Tibial nerve (tissue), 4 donors: ENCODE measurements around the gene GDF15. TPM values are rescaled to one million over a fixed set of nuclear protein-coding genes. Genes with fewer than 3 reads are reported as not detected.

Experiments used
- DNase-seq, 2 donors: peaks; one replicate each; pipeline ENCODE4 v3.0.0-alpha.2; 2019; ENCODE audit warnings: low spot score in 2 of 2
- H3K27ac ChIP-seq, 4 donors: fragments of 200-600 bp; sonication (generic) in 3 of 4; one replicate each; pipeline ENCODE4 v1.5.1; 2017 to 2019; ENCODE audit warnings: mild to moderate bottlenecking in 1 of 4
- H3K27me3 ChIP-seq, 2 donors: fragments of 200-600 bp; sonication (generic) in 1 of 2; one replicate each; pipeline versions ENCODE4 v1.5.1 to v1.6.0; 2017 to 2019
- H3K36me3 ChIP-seq, 3 donors: fragments of 200-600 bp; sonication (generic); one replicate each; pipeline ENCODE4 v1.5.1; 2018 to 2019
- H3K4me1 ChIP-seq, 4 donors: fragments of 200-600 bp; sonication (generic) in 3 of 4; one replicate each; pipeline ENCODE4 v1.5.1; 2017 to 2019
- H3K4me3 ChIP-seq, 4 donors: fragments of 200-600 bp; sonication (generic) in 3 of 4; one replicate each; pipeline ENCODE4 v1.5.1; 2017 to 2019; ENCODE audit warnings: mild to moderate bottlenecking in 1 of 4, moderate library complexity in 1 of 4
- H3K9me3 ChIP-seq, 4 donors: fragments of 200-600 bp; sonication (generic) in 3 of 4; one replicate each; pipeline ENCODE4 v1.5.1; 2017 to 2019
- CTCF ChIP-seq, 5 experiments: fragments of 200-600 bp in 3 of 5; fragments of 450-650 bp in 2 of 5; sonication (generic) in 3 of 5; IDR thresholded peaks; one replicate each; pipeline ENCODE4 v1.5.1; 2016 to 2019; ENCODE audit warnings: antibody characterized with exemption in 5 of 5, mild to moderate bottlenecking in 3 of 5, moderate library complexity in 2 of 5
- EP300 ChIP-seq, 2 donors: sonication (generic); formaldehyde crosslinking; IDR thresholded peaks; one replicate each; pipeline ENCODE4 v1.6.1; 2017; ENCODE audit warnings: antibody characterized with exemption in 2 of 2, mild to moderate bottlenecking in 1 of 2
- POLR2A ChIP-seq, 2 donors: fragments of 450-650 bp; IDR thresholded peaks; one replicate each; pipeline ENCODE4 v1.6.1; 2017; ENCODE audit warnings: antibody characterized with exemption in 2 of 2, mild to moderate bottlenecking in 2 of 2, moderate library complexity in 2 of 2
- WGBS, 2 donors: methylation state at CpG; one replicate each; pipeline ENCODE4 v1.1.5; 2018; 5-methylcytosine and 5-hydroxymethylcytosine counted together
- total RNA-seq, 4 donors: library from RNA; depleted of rRNA; stranded (reverse); fragments of >200 nt; gene quantifications; one replicate each; pipeline ENCODE4 v1.1.0, GENCODE V29; 2016

GDF15 gene
- total RNA-seq, 4 donors from 2014 or later: 4.2 to 31.0 (median 13.2) TPM

GRCh38 chr19:18340990-18341868 lies 44.7 kb upstream of the GDF15 start:
- Histone ChIP-seq H3K9me3 (no peaks in the 10 kb centered on the region), H3K27ac (peak overlapping the region; percentile 69 to 91 (median 88)), H3K4me3 (peak overlapping the region; percentile 66 to 99 (median 82)), H3K36me3 (peaks cover 0 to 28% (median 0%) of the 10 kb centered on the region in 3 donors), H3K27me3 (no peaks in the 10 kb centered on the region), H3K4me1 (peaks cover 0 to 34% (median 12%) of the 10 kb centered on the region in 4 donors)
- WGBS, 2 donors: 1 to 7% methylated on average over 15 to 17 of the region's 18 CpGs
- no peak for TF ChIP-seq CTCF (IDR thresholded peaks at IDR 0.05)
- no peak for TF ChIP-seq EP300 (IDR thresholded peaks at IDR 0.05)
- peak in 1 of 2 donors; percentile 15 for TF ChIP-seq POLR2A (IDR thresholded peaks at IDR 0.05)
- DNase-seq: peak; percentile 21 to 47

- H3K27me3 ChIP-seq: no peaks in the 10 kb centered on the region
- peak overlapping the region in 3 of 4 donors; percentile 26 to 91 (median 86) for H3K27ac ChIP-seq
- 77 to 85% methylated on average over 8 of the region's 8 CpGs for WGBS, 2 donors
- peaks cover 0 to 29% (median 0%) of the 10 kb centered on the region in 3 donors for H3K36me3 ChIP-seq
- no peak for TF ChIP-seq CTCF (IDR thresholded peaks at IDR 0.05)
- no peak for TF ChIP-seq POLR2A (IDR thresholded peaks at IDR 0.05)
- no peak for TF ChIP-seq EP300 (IDR thresholded peaks at IDR 0.05)
- peaks cover 0 to 34% (median 12%) of the 10 kb centered on the region in 4 donors for H3K4me1 ChIP-seq
- H3K4me3 ChIP-seq: no peak overlapping the region
- DNase-seq: no peak
- no peaks in the 10 kb centered on the region for H3K9me3 ChIP-seq
Observed at GRCh38 chr19:18342090-18342632, 43.8 kb upstream of the GDF15 start.

- Histone ChIP-seq H3K4me1 (peaks cover 0 to 33% (median 11%) of the 10 kb centered on the region in 4 donors), H3K27ac (peak overlapping the region in 3 of 4 donors; percentile 15 to 62 (median 54)), H3K9me3 (no peaks in the 10 kb centered on the region), H3K27me3 (no peaks in the 10 kb centered on the region), H3K4me3 (no peak overlapping the region), H3K36me3 (peaks cover 0 to 39% (median 0%) of the 10 kb centered on the region in 3 donors)
- DNase-seq: no peak
- TF ChIP-seq CTCF (IDR thresholded peaks at IDR 0.05) (no peak), EP300 (IDR thresholded peaks at IDR 0.05) (no peak), POLR2A (IDR thresholded peaks at IDR 0.05) (no peak)
- WGBS, 2 donors: 50 to 52% methylated on average over 13 of the region's 13 CpGs
Observed at GRCh38 chr19:18344582-18344950, 41.4 kb upstream of the GDF15 start.

- peaks cover 0 to 42% (median 0%) of the 10 kb centered on the region in 3 donors for H3K36me3 ChIP-seq
- TF ChIP-seq CTCF (IDR thresholded peaks at IDR 0.05): no peak
- no peak for TF ChIP-seq POLR2A (IDR thresholded peaks at IDR 0.05)
- TF ChIP-seq EP300 (IDR thresholded peaks at IDR 0.05): no peak
- H3K4me1 ChIP-seq: peaks cover 0 to 33% (median 7%) of the 10 kb centered on the region in 4 donors
- no peak overlapping the region for H3K4me3 ChIP-seq
- H3K27ac ChIP-seq: no peak overlapping the region
- 92 to 95% methylated on average over 6 of the region's 6 CpGs for WGBS, 2 donors
- no peaks in the 10 kb centered on the region for H3K9me3 ChIP-seq
- H3K27me3 ChIP-seq: no peaks in the 10 kb centered on the region
- no peak for DNase-seq
Observed at GRCh38 chr19:18345296-18345695, 40.7 kb upstream of the GDF15 start.

- TF ChIP-seq EP300 (IDR thresholded peaks at IDR 0.05) (no peak), POLR2A (IDR thresholded peaks at IDR 0.05) (no peak), CTCF (IDR thresholded peaks at IDR 0.05) (no peak)
- H3K4me3 ChIP-seq: no peak overlapping the region
- H3K36me3 ChIP-seq: peaks cover 0 to 50% (median 0%) of the 10 kb centered on the region in 3 donors
- H3K4me1 ChIP-seq: peaks cover 0 to 29% (median 7%) of the 10 kb centered on the region in 4 donors
- no peaks in the 10 kb centered on the region for H3K9me3 ChIP-seq
- no peak for DNase-seq
- H3K27me3 ChIP-seq: no peaks in the 10 kb centered on the region
- 62 to 69% methylated on average over 8 of the region's 8 CpGs for WGBS, 2 donors
- no peak overlapping the region for H3K27ac ChIP-seq
Observed at GRCh38 chr19:18346091-18346490, 39.9 kb upstream of the GDF15 start.
